Mammary microvascular endothelial cell (primary cell): ENCODE measurements around the gene LIM2. TPM values are rescaled to one million over a fixed set of nuclear protein-coding genes. Genes with fewer than 3 reads are reported as not detected.

Source experiments
- total RNA-seq: library from RNA; depleted of rRNA; stranded (reverse); fragments of >200 nt; gene quantifications from 2 replicates; pipeline ENCODE4 v1.2.3, GENCODE V29; 2015

The LIM2 gene
- total RNA-seq = not detected in 2 replicates

DNA sequence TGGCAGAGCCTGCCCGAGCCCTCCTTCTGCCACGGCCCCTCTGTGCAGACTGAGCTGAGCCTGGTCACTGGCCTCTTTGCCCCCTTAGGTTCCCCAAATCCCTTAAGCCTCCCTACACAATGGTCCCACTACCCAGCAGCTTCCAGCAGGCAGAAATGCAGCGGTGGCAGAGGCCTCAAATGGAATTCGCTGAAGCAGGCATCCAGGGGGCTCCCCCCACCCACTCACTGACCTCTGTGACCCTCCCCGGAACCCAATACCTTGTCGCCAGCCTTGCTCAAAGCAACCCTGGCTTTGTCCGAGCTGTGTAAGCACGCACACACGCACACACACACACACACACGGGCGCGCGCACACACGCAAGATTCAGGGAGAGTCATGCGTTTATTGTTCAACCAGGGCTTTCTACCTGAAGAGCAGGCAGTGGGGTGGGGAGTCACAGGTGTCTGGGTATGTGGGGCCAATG lies at the start of gene LIM2:
LIM2 (minus strand) TSS at position 51 of the 466 bp plus-strand sequence. CDS start 531 bp downstream, outside the sequence.

DNA sequence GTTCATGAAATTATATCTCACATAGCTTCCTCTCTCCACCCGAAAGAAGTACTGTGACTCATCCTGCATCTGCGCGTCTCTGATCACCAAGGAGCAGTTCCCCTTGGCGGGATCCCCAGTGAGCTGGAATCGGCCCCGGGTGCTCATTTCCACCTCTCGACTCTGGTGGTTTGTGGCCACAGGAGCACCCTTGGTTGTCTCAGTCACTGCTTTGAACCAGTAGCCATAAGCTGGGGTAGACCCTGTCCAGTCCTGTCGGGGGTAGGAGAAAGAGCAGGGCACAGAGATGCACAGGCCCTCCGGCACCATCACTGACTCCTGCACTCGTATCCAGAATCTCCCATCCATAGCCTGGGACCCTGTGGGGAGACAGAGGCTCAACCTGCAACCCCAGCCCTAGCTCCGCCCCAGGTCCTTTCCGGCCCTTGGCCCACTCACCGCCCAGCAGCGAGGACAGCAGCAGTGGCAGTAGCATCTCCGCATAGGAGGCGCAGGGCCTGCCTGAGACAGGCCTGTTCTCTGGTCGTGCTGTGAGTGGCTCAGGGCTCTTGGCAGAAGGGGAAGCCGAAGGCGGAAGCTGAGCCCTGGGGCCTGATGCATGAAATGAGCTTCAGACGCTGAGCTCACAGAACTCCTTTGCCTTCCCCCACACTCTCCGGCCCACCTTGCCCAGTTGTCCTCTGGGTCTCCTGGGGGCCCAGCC lies 29.5 kb upstream of the LIM2 start, which contains the start of gene SIGLEC10:
SIGLEC10 (minus strand) TSS at position 536 of the 703 bp plus-strand sequence; CDS start at position 475, 61 bp downstream.

DNA sequence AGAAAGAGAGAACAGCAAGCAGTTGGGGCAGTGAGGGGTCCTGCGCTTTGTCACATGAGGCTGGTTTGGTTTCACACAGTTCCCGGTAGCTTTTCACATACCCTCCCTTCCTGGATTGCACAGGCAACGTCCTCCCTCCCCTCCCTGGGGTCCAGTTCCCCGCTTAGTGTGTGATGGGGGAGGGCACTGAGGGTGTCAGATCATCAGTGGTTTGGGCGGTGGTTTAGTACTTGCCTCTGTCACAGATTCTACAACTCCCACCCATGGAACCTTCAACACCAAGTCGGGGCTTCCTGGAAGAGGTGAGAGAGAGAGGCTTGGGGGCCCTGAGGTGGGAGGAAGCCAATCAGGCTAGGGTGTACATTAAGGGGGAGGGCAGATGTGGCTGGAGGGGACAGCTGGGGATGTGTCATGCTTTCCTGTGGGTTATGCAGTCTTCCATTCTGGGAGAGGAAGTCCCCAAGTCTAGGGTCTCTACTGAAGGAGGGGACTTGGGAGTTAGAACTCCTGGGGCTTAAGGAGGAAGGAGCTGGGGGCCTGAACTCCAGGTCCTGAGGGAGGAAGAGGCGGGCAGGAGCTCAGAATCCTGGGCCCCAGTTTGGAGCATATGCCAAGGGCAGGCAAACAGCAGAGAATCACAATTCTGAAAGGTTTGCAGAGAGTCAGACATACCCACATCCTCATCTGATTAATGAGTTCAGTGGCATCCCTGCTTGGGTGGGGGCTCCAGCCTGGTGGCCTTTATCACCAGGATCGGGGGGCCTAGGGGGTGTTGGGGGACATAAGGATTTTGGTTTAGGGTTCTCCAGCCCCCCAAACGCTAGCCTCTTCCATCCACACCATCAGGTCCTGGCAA lies 14.9 kb downstream of the LIM2 start, which contains the start of gene NKG7:
NKG7 (minus strand) TSS at position 6 of the 856 bp plus-strand sequence. CDS start 119 bp downstream, outside the sequence.

GRCh38 chr19:51368366-51369282 lies 19.1 kb downstream of the LIM2 start, which contains the start of gene CLDND2:
Gene CLDND2, minus strand, starts transcription at chr19:51369003. Its CDS starts 426 bp downstream, at chr19:51368577.

GRCh38 chr19:51365965-51366388 lies 21.8 kb downstream of the LIM2 start, which contains the start of gene ETFB:
Gene ETFB, minus strand, starts transcription at chr19:51366388. Its CDS starts 62 bp downstream, at chr19:51366326.

GRCh38 chr19:51341976-51342580 lies 45.7 kb downstream of the LIM2 start, which contains the start of gene VSIG10L:
Gene VSIG10L, minus strand, starts transcription at chr19:51342139. Its CDS starts 15 bp downstream, at chr19:51342124.

Other genes with a start within 250 kb of the LIM2 start
- not detected in 2 replicates for gene SIGLEC7, start 245.7 kb downstream of the LIM2 start, total RNA-seq
- gene CD33, start 162.9 kb downstream of the LIM2 start, total RNA-seq = not detected in 2 replicates
- not detected in 2 replicates for gene SIGLECL1, start 136.9 kb downstream of the LIM2 start, total RNA-seq
- gene IGLON5, start 76.3 kb downstream of the LIM2 start, total RNA-seq = not detected in 2 replicates
- 0.27 and 0.39 TPM in 2 replicates for gene VSIG10L, start 45.8 kb downstream of the LIM2 start, total RNA-seq
- gene ETFB, start 21.6 kb downstream of the LIM2 start, total RNA-seq = 76.7 and 86.1 TPM in 2 replicates
- not detected in 2 replicates for gene CLDND2, start 19.0 kb downstream of the LIM2 start, total RNA-seq
- gene NKG7, start 15.3 kb downstream of the LIM2 start, total RNA-seq = not detected in 2 replicates
- not detected in 2 replicates for gene C19orf84, start 2.6 kb upstream of the LIM2 start, total RNA-seq
- gene SIGLEC10, start 29.7 kb upstream of the LIM2 start, total RNA-seq = not detected in 2 replicates
- not detected in 2 replicates for gene SIGLEC8, start 70.5 kb upstream of the LIM2 start, total RNA-seq
- not detected in 2 replicates for gene CEACAM18, start 90.6 kb upstream of the LIM2 start, total RNA-seq
- not detected in 2 replicates for gene SIGLEC12, start 113.8 kb upstream of the LIM2 start, total RNA-seq
- gene SIGLEC6, start 143.7 kb upstream of the LIM2 start, total RNA-seq = not detected in 2 replicates
- 5.2 TPM in 2 replicates for gene ZNF175, start 183.3 kb upstream of the LIM2 start, total RNA-seq
- 0.27 and 0.69 TPM in 2 replicates for gene SIGLEC5, start 242.4 kb upstream of the LIM2 start, total RNA-seq